Left kidney (tissue), 8 donors: ENCODE data around the gene KDM5A. TPM values are rescaled to one million over a fixed set of nuclear protein-coding genes. Genes with fewer than 3 reads are reported as not detected.
"Not testable (repeated sequence)": the region's sequence is repeated elsewhere in the genome, so short reads cannot be mapped to it uniquely, and the experiment has no call there.

Experiments
- DNase-seq: peaks from one replicate; pipeline ENCODE4 v3.0.0-alpha.2; 2013
- long read RNA-seq, 8 donors: transcript quantifications; one replicate each; lab custom pipeline, GENCODE V29; 2026
- polyA plus RNA-seq: library from polyadenylated mRNA; unstranded; fragments of 120-200 nt; gene quantifications from one replicate; pipeline ENCODE4 v1.2.1, GENCODE V29; 2013; ENCODE audit not compliant: insufficient read length

KDM5A gene
- polyA plus RNA-seq = 47.0 TPM
- long read RNA-seq, donor 1, partial matches to known transcripts = 7 of 9 reads
- long read RNA-seq, donor 1, other reads (novel, unspliced or antisense) = 0 of 9 reads
- long read RNA-seq, donor 2, partial matches to known transcripts = 0 of 1 reads
- long read RNA-seq, donor 2, other reads (novel, unspliced or antisense) = 0 of 1 reads
- long read RNA-seq, donor 3, partial matches to known transcripts = 7 of 7 reads
- long read RNA-seq, donor 3, other reads (novel, unspliced or antisense) = 0 of 7 reads
- long read RNA-seq, donor 4, partial matches to known transcripts = 0 of 1 reads
- long read RNA-seq, donor 4, other reads (novel, unspliced or antisense) = 0 of 1 reads
- long read RNA-seq, donor 5, partial matches to known transcripts = 30 of 30 reads
- long read RNA-seq, donor 5, other reads (novel, unspliced or antisense) = 0 of 30 reads
- long read RNA-seq, donor 6, partial matches to known transcripts = 0 of 1 reads
- long read RNA-seq, donor 6, other reads (novel, unspliced or antisense) = 0 of 1 reads
- long read RNA-seq, donor 7, partial matches to known transcripts = 26 of 27 reads
- long read RNA-seq, donor 7, other reads (novel, unspliced or antisense) = 0 of 27 reads
- long read RNA-seq, donor 8 = 0 reads

GRCh38 chr12:389142-390096 lies at the start of gene KDM5A:
TSS of gene KDM5A (minus strand) at chr12:389320. CDS start at chr12:389091, 229 bp downstream.
- peak; percentile 95 for DNase-seq

GRCh38 chr12:435737-436136 lies 46.6 kb upstream of the KDM5A start:
- DNase-seq = not testable (repeated sequence)

GRCh38 chr12:422526-422925 lies 33.4 kb upstream of the KDM5A start:
- no peak for DNase-seq

GRCh38 chr12:418432-418831 lies 29.3 kb upstream of the KDM5A start:
- no peak for DNase-seq

- no peak for DNase-seq
These were observed 25.7 kb upstream of the KDM5A start for GRCh38 chr12:414859-415258.

GRCh38 chr12:402029-402389 lies 12.9 kb upstream of the KDM5A start:
- DNase-seq = peak; percentile 29

GRCh38 chr12:401235-402028 lies 12.3 kb upstream of the KDM5A start, which contains the start of gene CCDC77:
TSS of gene CCDC77 (plus strand) at chr12:401644. CDS start at chr12:409384, 7,740 bp downstream.
- DNase-seq = peak; percentile 95

- DNase-seq = no peak
These were observed 11.7 kb upstream of the KDM5A start for GRCh38 chr12:400828-401227.

GRCh38 chr12:388541-389141 lies 479 bp downstream of the KDM5A start:
- peak; percentile 36 for DNase-seq

GRCh38 chr12:388012-388411 lies 1.1 kb downstream of the KDM5A start:
- DNase-seq = no peak

- no peak for DNase-seq
These were observed 2.5 kb downstream of the KDM5A start for GRCh38 chr12:386651-387050.

GRCh38 chr12:370739-371485 lies 18.2 kb downstream of the KDM5A start:
- DNase-seq = not testable (repeated sequence)

- no peak for DNase-seq
These were observed 21.1 kb downstream of the KDM5A start for GRCh38 chr12:367972-368371.

- DNase-seq = no peak
These were observed 22.3 kb downstream of the KDM5A start for GRCh38 chr12:366820-367219.

- DNase-seq = no peak
These were observed 30.0 kb downstream of the KDM5A start for GRCh38 chr12:359091-359490.

- DNase-seq = no peak
These were observed 32.7 kb downstream of the KDM5A start for GRCh38 chr12:356276-356988.

- not testable (repeated sequence) for DNase-seq
These were observed 37.9 kb downstream of the KDM5A start for GRCh38 chr12:351197-351596.

- DNase-seq = not testable (repeated sequence)
These were observed 39.5 kb downstream of the KDM5A start for GRCh38 chr12:349625-350024.

GRCh38 chr12:343036-343435 lies 46.1 kb downstream of the KDM5A start:
- not testable (repeated sequence) for DNase-seq

GRCh38 chr12:337039-337438 lies 52.1 kb downstream of the KDM5A start:
- DNase-seq = no peak
